Trophoblast cell (in vitro differentiated cells and primary cell): ENCODE measurements around the gene ADGRG3. TPM values are rescaled to one million over a fixed set of nuclear protein-coding genes. Genes with fewer than 3 reads are reported as not detected.
A peak's percentile ranks its signal among the peaks of the same experiment; 100 is the strongest.

ENCODE experiments used
- DNase-seq, 2 donors: peaks; one replicate each; pipeline ENCODE4 v3.0.0-alpha.2; 2016
- H2AFZ ChIP-seq: 2 replicates; pipeline ENCODE4 v1.6.1; 2013; ENCODE audit warnings: low read length, moderate library complexity, mild to moderate bottlenecking; ENCODE audit not compliant: insufficient read depth, poor library complexity
- H2AK5ac ChIP-seq: 2 replicates; pipeline ENCODE4 v1.6.1; 2013; ENCODE audit warnings: mild to moderate bottlenecking, low read length
- H2BK120ac ChIP-seq: 2 replicates; pipeline ENCODE4 v1.6.1; 2013; ENCODE audit warnings: low read length, mild to moderate bottlenecking, moderate library complexity; ENCODE audit not compliant: insufficient read depth, poor library complexity
- H2BK12ac ChIP-seq: 2 replicates; pipeline ENCODE4 v1.6.1; 2013; ENCODE audit warnings: mild to moderate bottlenecking, low read length, moderate library complexity
- H2BK5ac ChIP-seq: 2 replicates; pipeline ENCODE4 v1.6.1; 2013; ENCODE audit warnings: low read length, low read depth, moderate library complexity, mild to moderate bottlenecking; ENCODE audit not compliant: poor library complexity
- H3K14ac ChIP-seq: 2 replicates; pipeline ENCODE4 v1.6.1; 2013; ENCODE audit warnings: mild to moderate bottlenecking, low read length
- H3K18ac ChIP-seq: 2 replicates; pipeline ENCODE4 v1.6.1; 2013; ENCODE audit warnings: mild to moderate bottlenecking, low read length
- H3K23ac ChIP-seq: 2 replicates; pipeline ENCODE4 v1.6.1; 2013; ENCODE audit warnings: low read length
- H3K27ac ChIP-seq: 2 replicates; pipeline ENCODE4 v1.5.1; 2013; ENCODE audit warnings: low read depth, mild to moderate bottlenecking, inconsistent platforms, low read length, moderate library complexity
- H3K27me3 ChIP-seq: 2 replicates; pipeline ENCODE4 v1.6.1; 2013; ENCODE audit warnings: inconsistent platforms, mild to moderate bottlenecking, low read length, moderate library complexity; ENCODE audit not compliant: insufficient read depth
- H3K36me3 ChIP-seq, 2 experiments: 1 replicate in 1 of 2; 2 replicates in 1 of 2; pipeline ENCODE4 v1.6.1; 2013; ENCODE audit warnings: low read length in 2 of 2, mild to moderate bottlenecking in 2 of 2, moderate library complexity in 1 of 2; ENCODE audit not compliant: insufficient read depth in 2 of 2, control insufficient read depth in 1 of 2
- H3K4ac ChIP-seq: 2 replicates; pipeline ENCODE4 v1.6.1; 2013; ENCODE audit warnings: low read depth, mild to moderate bottlenecking, low read length, moderate library complexity
- H3K4me1 ChIP-seq, 2 experiments: 1 replicate in 1 of 2; 2 replicates in 1 of 2; pipeline ENCODE4 v1.6.1; 2013; ENCODE audit warnings: low read length in 2 of 2, mild to moderate bottlenecking in 2 of 2, moderate library complexity in 1 of 2; ENCODE audit not compliant: insufficient read depth in 2 of 2, control insufficient read depth in 1 of 2
- H3K4me2 ChIP-seq: 2 replicates; pipeline ENCODE4 v1.6.1; 2013; ENCODE audit warnings: inconsistent platforms, mild to moderate bottlenecking, low read length, moderate library complexity
- H3K4me3 ChIP-seq: 2 replicates; pipeline ENCODE4 v1.5.1; 2013; ENCODE audit warnings: mild to moderate bottlenecking, low read depth, low read length, inconsistent platforms
- H3K79me1 ChIP-seq: one replicate; pipeline ENCODE4 v1.6.1; 2013; ENCODE audit warnings: low read length
- H3K79me2 ChIP-seq: 2 replicates; pipeline ENCODE4 v1.6.1; 2013; ENCODE audit warnings: low read length, mild to moderate bottlenecking; ENCODE audit not compliant: control insufficient read depth, insufficient read depth, poor library complexity
- H3K9ac ChIP-seq: 2 replicates; pipeline ENCODE4 v1.6.1; 2013; ENCODE audit warnings: mild to moderate bottlenecking, low read length
- H3K9me3 ChIP-seq: 2 replicates; pipeline ENCODE4 v1.6.1; 2013; ENCODE audit warnings: low read depth, mild to moderate bottlenecking, control low read depth, inconsistent platforms, low read length; ENCODE audit not compliant: insufficient read depth
- H4K12ac ChIP-seq: 2 replicates; pipeline ENCODE4 v1.6.1; 2013; ENCODE audit warnings: low read depth, mild to moderate bottlenecking, low read length, moderate library complexity
- H4K8ac ChIP-seq: 2 replicates; pipeline ENCODE4 v1.6.1; 2013; ENCODE audit warnings: low read depth, mild to moderate bottlenecking, low read length, moderate library complexity
- H4K91ac ChIP-seq: one replicate; pipeline ENCODE4 v1.6.1; 2013; ENCODE audit warnings: low read depth, mild to moderate bottlenecking, low read length, moderate library complexity
- WGBS: extraction: QIAGEN DNeasy Blood & Tissue Kit; methylation state at CpG from one replicate; pipeline ENCODE4 v1.1.7; 2013; ENCODE audit warnings: missing lambda C conversion rate; ENCODE audit not compliant: insufficient read length, insufficient coverage; ENCODE audit errors: extremely low coverage; 5-methylcytosine and 5-hydroxymethylcytosine counted together
- polyA plus RNA-seq: library from polyadenylated mRNA; stranded (reverse); fragments of 200-250 nt; gene quantifications from 2 replicates; pipeline ENCODE4 v1.2.3, GENCODE V29; 2013

ADGRG3 gene
- 0.49 and 0.54 TPM in 2 replicates for polyA plus RNA-seq

- H3K9ac ChIP-seq = no peak within 1 kb of the TSS
- H3K27ac ChIP-seq = no peak within 1 kb of the TSS
- H3K27me3 ChIP-seq = no peaks in the 10 kb centered on the region
- WGBS = no CpG with 5 or more reads among the region's 11 CpGs
- H3K4me1 ChIP-seq = peaks cover 6% of the 10 kb centered on the region in 2 experiments
- no peak within 1 kb of the TSS for H3K18ac ChIP-seq
- no peak within 1 kb of the TSS for H4K8ac ChIP-seq
- no peak within 1 kb of the TSS for H4K91ac ChIP-seq
- H3K4ac ChIP-seq = no peak within 1 kb of the TSS
- H2BK5ac ChIP-seq = no peak within 1 kb of the TSS
- H4K12ac ChIP-seq = no peak within 1 kb of the TSS
- H2AFZ ChIP-seq = no peak within 1 kb of the TSS
- DNase-seq = no peak
- H2BK120ac ChIP-seq = no peak within 1 kb of the TSS
- no peak within 1 kb of the TSS for H2AK5ac ChIP-seq
- H3K23ac ChIP-seq = no peak within 1 kb of the TSS
- H3K9me3 ChIP-seq = peaks cover 3% of the 10 kb centered on the region
- H3K4me2 ChIP-seq = no peak within 1 kb of the TSS
- no peak within 1 kb of the TSS for H2BK12ac ChIP-seq
- H3K36me3 ChIP-seq = peaks cover 16 to 18% of the 10 kb centered on the region in 2 experiments
- H3K4me3 ChIP-seq = no peak within 1 kb of the TSS
- no peaks in the 10 kb centered on the region for H3K79me2 ChIP-seq
- no peaks in the 10 kb centered on the region for H3K79me1 ChIP-seq
- no peak within 1 kb of the TSS for H3K14ac ChIP-seq
Observed at GRCh38 chr16:57668263-57668571, at the start of gene ADGRG3. Gene ADGRG3 (plus strand): TSS chr16:57668306. CDS start chr16:57668348, 42 bp downstream.

- no peaks in the 10 kb centered on the region for H3K27me3 ChIP-seq
- no peak overlapping the region for H3K9ac ChIP-seq
- peak overlapping the region; percentile 24 for H2BK5ac ChIP-seq
- H3K23ac ChIP-seq = no peak overlapping the region
- H3K4me1 ChIP-seq = peaks cover 48 to 53% of the 10 kb centered on the region in 2 experiments
- peak overlapping the region; percentile 49 for H3K14ac ChIP-seq
- H3K36me3 ChIP-seq = no peaks in the 10 kb centered on the region
- DNase-seq = no peak
- H3K4me3 ChIP-seq = no peak overlapping the region
- peak overlapping the region; percentile 51 for H3K4ac ChIP-seq
- H2BK12ac ChIP-seq = peak overlapping the region; percentile 84
- no CpG with 5 or more reads among the region's 8 CpGs for WGBS
- no peak overlapping the region for H4K12ac ChIP-seq
- H3K9me3 ChIP-seq = no peaks in the 10 kb centered on the region
- H3K27ac ChIP-seq = peak overlapping the region; percentile 96
- H4K91ac ChIP-seq = peak overlapping the region; percentile 89
- H3K4me2 ChIP-seq = no peak overlapping the region
- no peak overlapping the region for H2AFZ ChIP-seq
- peak overlapping the region; percentile 65 for H2AK5ac ChIP-seq
- peaks cover 13% of the 10 kb centered on the region for H3K79me2 ChIP-seq
- peak overlapping the region; percentile 70 for H4K8ac ChIP-seq
- peak overlapping the region; percentile 34 for H2BK120ac ChIP-seq
- H3K79me1 ChIP-seq = peaks cover 51% of the 10 kb centered on the region
- peak overlapping the region; percentile 61 for H3K18ac ChIP-seq
Observed at GRCh38 chr16:57619133-57619605, 48.9 kb upstream of the ADGRG3 start.

- H3K79me1 ChIP-seq = peaks cover 55% of the 10 kb centered on the region
- peak overlapping the region; percentile 76 for H3K18ac ChIP-seq
- peak overlapping the region; percentile 43 for H3K4ac ChIP-seq
- peak overlapping the region; percentile 65 for H3K4me3 ChIP-seq
- no CpG with 5 or more reads among the region's 16 CpGs for WGBS
- no peaks in the 10 kb centered on the region for H3K9me3 ChIP-seq
- H3K9ac ChIP-seq = peak overlapping the region; percentile 33
- H3K27ac ChIP-seq = peak overlapping the region; percentile 96
- peak overlapping the region; percentile 47 for H2BK5ac ChIP-seq
- peak overlapping the region; percentile 83 for H2BK120ac ChIP-seq
- H4K91ac ChIP-seq = peak overlapping the region; percentile 89
- H2BK12ac ChIP-seq = peak overlapping the region; percentile 19
- peaks cover 13% of the 10 kb centered on the region for H3K79me2 ChIP-seq
- H2AK5ac ChIP-seq = peak overlapping the region; percentile 81
- H3K4me2 ChIP-seq = peak overlapping the region; percentile 63
- H4K8ac ChIP-seq = peak overlapping the region; percentile 90
- H3K36me3 ChIP-seq = no peaks in the 10 kb centered on the region
- no peak overlapping the region for H3K23ac ChIP-seq
- H4K12ac ChIP-seq = peak overlapping the region; percentile 9
- no peaks in the 10 kb centered on the region for H3K27me3 ChIP-seq
- peak overlapping the region; percentile 61 for H2AFZ ChIP-seq
- peaks cover 54 to 58% of the 10 kb centered on the region in 2 experiments for H3K4me1 ChIP-seq
- peak overlapping the region; percentile 63 for H3K14ac ChIP-seq
- DNase-seq = peak in 1 of 2 donors; percentile 40
Observed at GRCh38 chr16:57619606-57620334, 48.3 kb upstream of the ADGRG3 start.

GRCh38 chr16:57620335-57621231 lies 47.5 kb upstream of the ADGRG3 start:
- Histone ChIP-seq H3K4ac (peak overlapping the region; percentile 47), H3K9ac (peak overlapping the region; percentile 33), H3K27me3 (no peaks in the 10 kb centered on the region), H2AFZ (peak overlapping the region; percentile 8), H3K23ac (no peak overlapping the region), H3K14ac (peak overlapping the region; percentile 67), H4K8ac (peak overlapping the region; percentile 90), H2BK120ac (peak overlapping the region; percentile 83), H2BK12ac (peak overlapping the region; percentile 26), H3K9me3 (no peaks in the 10 kb centered on the region), H2AK5ac (peak overlapping the region; percentile 81), H4K12ac (peak overlapping the region; percentile 17), H2BK5ac (peak overlapping the region; percentile 63), H3K4me2 (peak overlapping the region; percentile 63), H3K79me2 (peaks cover 17% of the 10 kb centered on the region), H4K91ac (peak overlapping the region; percentile 89), H3K4me1 (peaks cover 58 to 62% of the 10 kb centered on the region in 2 experiments), H3K18ac (peak overlapping the region; percentile 76), H3K36me3 (no peaks in the 10 kb centered on the region), H3K79me1 (peaks cover 61% of the 10 kb centered on the region), H3K27ac (peak overlapping the region; percentile 96), H3K4me3 (peak overlapping the region; percentile 65)
- WGBS = no CpG with 5 or more reads among the region's 27 CpGs
- peak; percentile 91 to 94 for DNase-seq
